Measurements from ENCODE around the gene EVI2A.
"Not testable (repeated sequence)": the region's sequence is repeated elsewhere in the genome, so short reads cannot be mapped to it uniquely, and the experiment has no call there.

Gene EVI2A
- 35.4 to 91.1 (median 59.8) reads per million in 3 experiments for total RNA-seq

- peak; percentile 89 for DNase-seq
These were observed at the start of gene EVI2A for GRCh38 chr17:31321481-31321880. Gene EVI2A, minus strand, starts transcription at chr17:31321622. Its CDS starts 2,609 bp downstream, at chr17:31319013.

GRCh38 chr17:31369266-31369665 is 47.8 kb upstream of the EVI2A start:
- DNase-seq: no peak

GRCh38 chr17:31366088-31366487 is 44.7 kb upstream of the EVI2A start:
- no peak for DNase-seq

DNA sequence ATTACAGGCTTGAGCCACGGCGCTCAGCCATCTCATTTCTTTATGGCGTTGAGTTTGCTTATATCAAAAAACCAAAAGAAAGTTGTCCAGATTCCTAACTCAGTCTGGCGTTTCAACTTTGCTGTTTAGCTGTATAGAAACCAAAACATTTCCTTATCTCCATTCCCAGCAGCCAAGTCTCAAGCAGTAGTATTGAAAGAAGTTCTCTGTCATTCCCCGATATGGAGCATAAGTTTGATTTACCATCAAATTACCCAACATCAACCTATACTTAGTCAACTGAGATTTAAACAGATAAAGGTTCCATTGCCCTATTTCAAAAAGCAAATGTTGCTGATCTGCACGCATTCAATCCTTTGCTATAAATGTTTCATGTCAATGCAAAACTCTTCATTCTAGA is 42.6 kb upstream of the EVI2A start:
- no peak for DNase-seq

DNA sequence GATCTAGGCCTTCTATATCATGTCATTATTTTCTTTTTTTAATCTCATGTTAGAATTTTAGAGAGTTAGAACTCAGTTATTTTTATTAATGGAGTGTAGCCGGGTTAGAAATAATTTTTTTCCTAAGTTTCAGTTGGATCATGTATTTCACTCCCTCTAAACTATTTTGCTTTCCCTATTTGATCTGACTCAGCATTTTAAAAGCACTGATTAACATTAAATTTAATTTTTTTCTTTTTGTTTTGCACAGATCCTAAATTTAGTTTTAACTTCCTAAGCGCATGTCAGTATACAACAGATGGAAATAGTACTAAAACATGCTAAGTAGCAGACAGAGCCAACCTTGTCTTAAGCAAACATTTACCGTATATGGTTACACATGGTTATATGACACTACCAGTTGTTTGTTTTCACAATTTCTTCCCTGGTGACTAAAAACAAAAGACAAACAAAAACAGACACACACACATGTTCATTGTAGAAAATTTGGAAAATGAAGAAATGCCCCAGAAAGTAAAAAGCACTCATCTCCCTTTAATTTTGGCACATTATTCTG is 36.5 kb upstream of the EVI2A start:
- DNase-seq: no peak

- no peak for DNase-seq
These were observed 35.7 kb upstream of the EVI2A start for GRCh38 chr17:31357091-31357490.

- no peak for DNase-seq
These were observed 34.5 kb upstream of the EVI2A start for GRCh38 chr17:31355935-31356334.

DNA sequence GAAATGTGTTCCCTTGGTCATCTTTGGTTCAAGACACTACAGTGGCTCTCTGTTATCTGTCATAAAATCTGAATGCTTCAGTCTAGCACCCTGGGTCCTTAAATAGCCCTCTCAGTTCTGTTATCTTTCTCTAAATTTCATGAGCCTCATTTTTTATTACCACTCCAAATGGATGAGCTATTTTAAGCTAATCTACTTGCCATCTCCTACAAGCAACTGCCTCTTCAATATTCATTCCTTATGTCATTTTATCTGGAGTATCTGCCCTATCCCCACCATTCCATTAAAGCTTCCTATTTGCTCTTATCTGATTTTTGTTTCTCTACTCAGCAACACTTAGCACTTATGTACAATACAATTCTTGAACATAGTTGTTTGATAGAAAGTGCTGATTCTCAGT is 28.0 kb upstream of the EVI2A start:
- DNase-seq: no peak

GRCh38 chr17:31345191-31345747 is 23.8 kb upstream of the EVI2A start:
- not testable (repeated sequence) for DNase-seq

DNA sequence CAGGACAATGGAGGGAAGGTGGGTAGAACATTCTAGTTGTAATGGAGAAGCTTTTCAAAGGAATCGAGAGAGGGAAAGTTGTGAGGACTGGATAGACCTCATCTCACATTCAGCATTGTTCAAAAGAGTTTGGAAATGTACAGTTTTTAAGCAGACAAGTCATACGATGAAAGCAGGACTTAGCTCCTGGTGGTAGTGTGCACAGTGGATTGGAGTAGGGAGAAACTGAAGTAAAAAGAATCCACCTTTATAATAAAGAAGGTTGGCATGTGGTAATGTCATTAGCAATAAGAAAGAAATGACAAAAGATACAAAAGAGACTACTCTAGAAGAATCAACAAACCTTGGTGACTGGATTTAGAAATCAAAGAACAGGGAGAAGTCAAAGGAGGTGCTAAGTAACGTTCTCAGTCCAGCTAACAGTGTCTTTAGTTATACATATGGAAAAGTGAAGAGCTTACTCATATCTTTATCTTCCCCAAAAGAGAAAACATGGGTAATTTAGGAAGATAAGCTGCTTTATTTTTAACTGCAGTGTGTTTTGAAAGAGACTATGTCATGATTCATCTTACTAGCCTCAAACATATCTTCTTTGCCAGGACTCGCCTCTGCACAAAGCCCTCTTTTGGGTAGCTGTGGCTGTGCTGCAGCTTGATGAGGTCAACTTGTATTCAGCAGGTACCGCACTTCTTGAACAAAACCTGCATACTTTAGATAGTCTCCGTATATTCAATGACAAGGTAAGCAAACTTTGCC is 18.7 kb upstream of the EVI2A start:
- DNase-seq: no peak

GRCh38 chr17:31329221-31329620 is 7.8 kb upstream of the EVI2A start:
- DNase-seq: no peak

DNA sequence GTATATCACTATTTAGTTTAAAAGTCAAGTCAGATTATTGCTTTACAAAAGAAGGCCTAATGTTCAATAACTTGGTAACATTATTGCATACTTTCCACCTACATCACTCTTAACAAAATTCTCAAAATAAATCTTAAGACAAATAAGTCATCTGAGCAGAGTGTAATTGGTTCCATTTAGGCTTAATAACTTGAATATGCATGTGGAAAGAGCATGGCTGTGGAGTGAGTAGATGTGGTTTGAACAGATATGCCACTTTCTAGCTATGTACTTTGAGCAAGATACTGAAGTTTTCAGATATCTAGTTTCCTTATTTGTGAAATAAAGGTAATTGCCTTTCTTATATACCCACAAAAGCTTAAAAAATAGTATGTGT is 6.7 kb upstream of the EVI2A start:
- no peak for DNase-seq

DNA sequence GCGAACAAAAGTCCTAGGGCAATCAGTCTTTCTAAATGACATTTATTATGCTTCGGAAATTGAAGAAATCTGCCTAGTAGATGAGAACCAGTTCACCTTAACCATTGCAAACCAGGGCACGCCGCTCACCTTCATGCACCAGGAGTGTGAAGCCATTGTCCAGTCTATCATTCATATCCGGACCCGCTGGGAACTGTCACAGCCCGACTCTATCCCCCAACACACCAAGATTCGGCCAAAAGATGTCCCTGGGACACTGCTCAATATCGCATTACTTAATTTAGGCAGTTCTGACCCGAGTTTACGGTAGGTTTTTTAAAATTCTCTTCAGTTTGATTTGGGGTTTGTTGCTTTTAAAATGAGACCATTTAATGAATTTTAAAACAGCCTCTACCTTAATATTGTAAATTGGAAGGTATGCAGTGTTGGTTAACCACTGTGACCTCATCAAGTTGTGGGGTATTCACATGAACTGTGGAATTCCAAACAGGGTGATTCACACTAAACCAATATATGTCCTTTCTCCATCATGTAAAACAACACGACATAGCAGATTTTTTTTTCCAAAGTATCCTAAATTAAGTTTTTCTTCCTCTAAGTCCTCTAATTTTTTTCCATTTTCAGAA is 6.2 kb upstream of the EVI2A start:
- no peak for DNase-seq

DNA sequence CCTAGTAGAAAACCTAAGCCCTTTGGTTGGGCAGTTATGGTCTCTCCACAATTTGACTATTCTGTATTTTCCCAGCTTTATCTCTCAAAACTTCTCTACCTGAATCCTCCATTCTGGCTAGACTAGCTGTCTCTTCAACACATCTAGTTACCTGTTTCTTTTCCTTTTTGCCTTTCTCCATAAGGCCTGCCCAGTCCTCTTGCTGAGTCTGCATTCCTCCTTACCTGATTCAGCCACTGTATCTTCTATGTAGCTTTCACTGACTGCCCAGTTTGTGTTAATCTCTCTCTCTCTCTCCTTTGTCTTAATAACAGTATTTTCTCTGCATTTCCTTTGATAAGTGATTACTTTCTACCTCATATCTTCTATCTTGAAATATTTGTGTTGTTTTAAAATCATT is 2.1 kb upstream of the EVI2A start:
- DNase-seq: no peak

DNA sequence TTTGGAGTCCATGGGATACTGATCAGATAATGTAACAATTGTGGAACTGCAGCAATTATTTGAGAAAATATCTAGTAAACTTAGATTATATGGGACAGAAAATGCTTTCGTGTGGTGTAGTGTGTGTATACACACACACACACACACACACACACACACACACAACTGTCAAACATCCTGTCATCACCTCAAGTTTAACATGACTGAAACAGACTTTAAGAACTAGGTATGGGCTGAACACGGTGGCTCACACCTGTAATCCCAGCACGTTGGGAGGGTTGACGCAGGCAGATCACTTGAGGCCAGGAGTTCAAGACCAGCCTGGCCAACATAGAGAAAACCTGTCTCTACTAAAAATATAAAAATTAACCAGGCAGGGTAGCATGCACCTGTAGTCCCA is 544 bp upstream of the EVI2A start:
- no peak for DNase-seq

DNA sequence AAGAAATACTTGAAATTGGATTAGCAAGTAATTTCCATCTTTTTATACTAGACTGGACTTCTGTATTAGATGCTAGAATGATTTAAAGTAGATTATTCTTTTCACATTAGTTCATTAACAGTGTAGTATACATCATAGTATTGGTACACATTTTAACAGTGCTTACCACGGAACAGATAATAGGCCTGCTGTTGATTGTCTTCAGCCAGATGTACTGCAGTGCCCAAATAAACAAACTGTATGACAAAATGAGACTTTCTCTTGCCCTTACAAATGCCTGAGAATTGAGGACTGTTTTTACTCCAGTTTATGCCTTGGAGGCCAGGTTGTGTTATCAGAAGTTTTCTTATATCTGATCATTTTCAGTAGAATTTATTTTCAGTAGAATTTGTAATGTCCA is 631 bp downstream of the EVI2A start:
- DNase-seq: no peak

DNA sequence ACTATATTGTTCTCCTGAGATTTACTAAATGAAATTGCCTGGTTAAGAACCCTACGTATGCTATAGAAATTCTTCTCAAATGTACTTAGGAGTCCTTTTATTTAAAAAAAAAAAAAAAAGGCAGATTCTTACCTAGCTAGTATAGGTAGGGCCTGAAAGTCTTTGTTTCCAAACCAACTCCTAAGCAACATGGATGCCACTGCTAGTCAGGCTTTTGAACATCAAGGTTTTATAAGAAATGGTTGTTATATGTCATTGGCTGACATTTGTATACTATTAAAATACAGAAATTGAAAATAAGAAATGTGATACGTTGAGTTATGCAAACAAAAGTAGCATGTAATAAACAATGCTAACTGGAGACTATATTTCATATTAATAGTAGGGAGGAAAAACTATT is 1.2 kb downstream of the EVI2A start:
- DNase-seq: no peak

DNA sequence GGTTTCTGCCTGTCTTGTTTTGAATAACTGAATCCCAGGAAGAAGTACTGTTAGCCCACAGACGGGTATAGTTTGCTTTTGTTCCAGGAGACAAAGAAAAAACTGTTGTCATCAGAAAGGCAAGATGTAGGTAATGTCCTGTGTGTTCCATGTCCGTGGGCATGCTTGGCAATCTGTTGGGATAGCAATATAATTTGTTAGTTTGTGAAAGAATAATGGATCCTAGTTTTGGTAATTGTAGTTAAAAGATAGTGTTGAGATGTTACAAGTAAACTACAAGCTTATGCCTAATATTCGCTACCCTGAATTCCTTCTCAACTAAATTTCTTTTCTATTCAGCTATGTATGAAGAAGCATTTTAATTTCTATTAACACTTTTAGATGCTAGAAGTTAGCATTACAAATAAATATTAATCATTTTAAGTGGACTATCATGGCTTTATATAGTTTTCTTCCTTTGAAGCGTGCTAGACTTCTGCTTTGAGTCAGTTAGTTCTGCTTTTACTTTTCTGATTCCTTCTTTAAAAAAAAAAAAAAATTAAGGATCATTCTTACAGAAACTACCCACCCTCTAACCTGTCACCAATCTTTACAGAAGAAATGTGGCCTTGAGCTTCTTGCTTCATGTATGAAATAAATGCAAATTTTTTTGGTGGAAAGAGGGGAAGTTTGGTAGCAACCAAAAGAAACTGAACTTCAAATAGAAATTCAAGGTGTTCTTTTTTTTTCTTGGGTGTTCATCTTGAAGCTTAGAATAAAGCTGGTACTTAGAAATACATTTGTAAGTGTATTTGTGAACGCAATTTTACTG is 2.4 kb downstream of the EVI2A start:
- DNase-seq: no peak

GRCh38 chr17:31318298-31318801 is 3.1 kb downstream of the EVI2A start:
- DNase-seq: peak; percentile 70

DNA sequence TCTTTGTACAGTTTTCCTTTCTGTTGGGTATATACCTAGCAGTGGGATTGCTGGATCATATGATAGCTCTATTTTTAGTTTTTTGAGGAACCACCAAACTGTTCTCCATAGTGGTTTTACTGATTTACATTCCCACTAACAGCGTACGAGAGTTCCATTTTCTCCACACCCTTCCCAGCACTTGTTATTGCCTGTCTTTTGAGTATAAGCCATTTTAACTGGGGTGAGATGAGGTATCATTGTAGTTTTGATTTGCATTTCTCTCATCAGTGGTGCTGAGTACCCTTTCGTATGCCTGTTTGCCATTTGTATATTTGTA is 6.7 kb downstream of the EVI2A start:
- DNase-seq: no peak

DNA sequence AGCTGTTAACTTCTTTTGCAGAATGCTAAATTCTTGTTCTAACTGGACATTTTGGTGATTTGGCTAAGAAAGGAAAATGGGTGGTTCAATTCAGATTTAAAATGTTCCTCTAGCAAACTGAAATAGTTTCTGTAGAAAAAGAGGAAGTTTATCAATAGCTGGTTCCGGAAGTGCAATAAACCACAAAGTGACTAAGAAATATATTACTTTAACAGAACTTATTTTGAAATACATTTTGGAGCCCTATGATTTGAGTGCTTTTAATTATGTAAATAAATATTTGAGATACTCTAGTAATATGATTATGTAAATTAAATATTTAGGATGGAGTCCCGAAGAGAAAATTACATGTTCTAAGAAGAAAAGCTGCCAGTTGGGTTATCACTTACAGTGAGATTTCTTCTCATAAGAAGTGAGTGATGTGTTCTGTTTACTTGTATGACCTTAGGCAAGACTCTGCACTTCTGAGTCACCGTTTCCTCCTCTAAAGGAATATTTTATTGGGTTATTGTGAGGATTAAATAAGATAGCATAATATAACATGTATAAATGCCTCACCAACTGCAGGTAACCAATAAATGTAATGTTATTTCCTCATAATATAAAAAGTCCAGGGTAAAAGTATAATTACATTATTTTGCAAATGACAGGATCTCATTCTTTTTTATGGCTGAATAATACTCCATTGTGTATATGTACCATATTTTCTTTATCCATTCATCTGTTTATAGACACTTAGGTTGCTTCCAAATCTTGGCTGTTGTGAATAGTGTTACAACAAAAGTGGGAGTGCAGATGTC is 7.2 kb downstream of the EVI2A start, which contains the start of gene EVI2B:
TSS of gene EVI2B (minus strand) at position 73 of the 800 bp plus-strand sequence. CDS start 8,445 bp downstream, outside the sequence.
- DNase-seq: peak; percentile 65

DNA sequence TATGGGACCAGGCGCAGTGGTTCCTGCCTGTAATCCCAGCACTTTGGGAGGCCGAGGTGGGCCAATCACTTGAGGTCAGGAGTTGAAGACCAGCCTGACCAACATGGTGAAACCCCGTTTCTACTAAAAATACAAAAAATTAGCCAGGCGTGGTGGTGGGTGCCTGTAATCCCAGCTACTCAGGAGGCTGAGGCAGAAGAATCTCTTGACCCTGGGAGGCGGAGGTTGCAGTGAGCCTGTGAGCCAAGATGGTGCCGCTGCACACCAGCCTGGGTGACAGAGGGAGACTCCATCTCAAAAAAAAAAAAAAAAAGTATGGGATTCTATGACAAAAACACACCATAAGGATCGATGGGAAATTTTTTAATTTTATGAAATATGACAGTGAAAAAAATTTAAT is 9.2 kb downstream of the EVI2A start:
- not testable (repeated sequence) for DNase-seq

Measured in central memory CD4-positive, alpha-beta T cell (primary cell).